Middle frontal gyrus (tissue), 1 donor: ENCODE measurements around the gene ADAMTS18.
"Not testable (repeated sequence)": the region's sequence is repeated elsewhere in the genome, so short reads cannot be mapped to it uniquely, and the experiment has no call there.

Experiments
- DNase-seq: peaks from one replicate; pipeline ENCODE4 v3.0.0-alpha.2; 2015; ENCODE audit warnings: low spot score; ENCODE audit errors: extremely low spot score

The ADAMTS18 gene

GRCh38 chr16:77434530-77435271, at the start of gene ADAMTS18:
Gene ADAMTS18 (minus strand): TSS chr16:77435034. CDS start chr16:77434695, 339 bp downstream.
- DNase-seq, result no peak

- DNase-seq, result no peak
Observed at GRCh38 chr16:77480681-77481315, 46.0 kb upstream of the ADAMTS18 start.

GRCh38 chr16:77472262-77472661, 37.4 kb upstream of the ADAMTS18 start:
- DNase-seq, result no peak

GRCh38 chr16:77470851-77471250, 36.0 kb upstream of the ADAMTS18 start:
- no peak for DNase-seq

GRCh38 chr16:77469634-77470033, 34.8 kb upstream of the ADAMTS18 start:
- DNase-seq, result no peak

- DNase-seq, result no peak
Observed at GRCh38 chr16:77468831-77469230, 34.0 kb upstream of the ADAMTS18 start.

- DNase-seq, result no peak
Observed at GRCh38 chr16:77467821-77468335, 33.0 kb upstream of the ADAMTS18 start.

GRCh38 chr16:77463659-77464058, 28.8 kb upstream of the ADAMTS18 start:
- not testable (repeated sequence) for DNase-seq

- no peak for DNase-seq
Observed at GRCh38 chr16:77462894-77463293, 28.1 kb upstream of the ADAMTS18 start.

- DNase-seq, result no peak
Observed at GRCh38 chr16:77459534-77460254, 24.9 kb upstream of the ADAMTS18 start.

GRCh38 chr16:77457046-77457445, 22.2 kb upstream of the ADAMTS18 start:
- no peak for DNase-seq

- DNase-seq, result no peak
Observed at GRCh38 chr16:77452243-77452642, 17.4 kb upstream of the ADAMTS18 start.

GRCh38 chr16:77450790-77451487, 16.1 kb upstream of the ADAMTS18 start:
- no peak for DNase-seq

GRCh38 chr16:77449208-77449607, 14.4 kb upstream of the ADAMTS18 start:
- no peak for DNase-seq

GRCh38 chr16:77445324-77445723, 10.5 kb upstream of the ADAMTS18 start:
- no peak for DNase-seq

GRCh38 chr16:77444147-77444460, 9.3 kb upstream of the ADAMTS18 start:
- DNase-seq, result no peak

- DNase-seq, result no peak
Observed at GRCh38 chr16:77443357-77444146, 8.7 kb upstream of the ADAMTS18 start.

GRCh38 chr16:77442078-77442477, 7.2 kb upstream of the ADAMTS18 start:
- DNase-seq, result no peak

- no peak for DNase-seq
Observed at GRCh38 chr16:77439106-77439505, 4.3 kb upstream of the ADAMTS18 start.

GRCh38 chr16:77437859-77438258, 3.0 kb upstream of the ADAMTS18 start:
- DNase-seq, result no peak
